Measurements from ENCODE around the gene MLH1. TPM values are rescaled to one million over a fixed set of nuclear protein-coding genes. Genes with fewer than 3 reads are reported as not detected.

MLH1 gene
- total and polyA plus RNA-seq, 10 of the 15 experiments (the other 5 are each of a cell fraction or from before 2014, with no cell fraction given): 58.6 to 109 (median 81.4) TPM

GRCh38 chr3:37031096-37031682 lies 37.9 kb downstream of the MLH1 start:
- Histone ChIP-seq H2AFZ (ENCODE audit: control insufficient read depth, low read depth, low read length) (no peak overlapping the region), H3K27me3 (replicated peaks in 1 of 2; ENCODE audit: control insufficient read depth in 2 of 2, insufficient read depth in 2 of 2, low read length in 1 of 2) (no peaks in the 10 kb centered on the region), H4K20me1 (ENCODE audit: control insufficient read depth, insufficient read depth) (peaks cover 2% of the 10 kb centered on the region; the same call in 1 of the 2 replicates), H3K9me3 (replicated peaks; ENCODE audit: control insufficient read depth, insufficient read depth, low read length) (peaks cover 5% of the 10 kb centered on the region; the same call in 2 of the 3 replicates), H3K4me1 (ENCODE audit: control insufficient read depth, insufficient read depth, low read length) (no peaks in the 10 kb centered on the region), H3K9ac (ENCODE audit: control insufficient read depth, insufficient read depth, low read length) (no peak overlapping the region), H3K27ac (ENCODE audit: control insufficient read depth, insufficient read depth) (no peak overlapping the region), H3K4me3 (no peak overlapping the region), H3K4me2 (ENCODE audit: control insufficient read depth, insufficient read depth) (no peak overlapping the region), H3K36me3 (ENCODE audit: control insufficient read depth in 2 of 2, insufficient read depth in 2 of 2, low read length in 1 of 2) (peaks cover 6 to 42% of the 10 kb centered on the region in 2 experiments), H3K79me2 (ENCODE audit: control insufficient read depth, insufficient read depth, low read length) (no peaks in the 10 kb centered on the region)
- BruUV-seq (replicated peaks): no TSS peak
- TF ChIP-seq IRF3 (IDR thresholded peaks at IDR 0.05) (no peak), CHD4 (IDR thresholded peaks at IDR 0.05) (no peak), NR2C1 (IDR thresholded peaks at IDR 0.05) (no peak), SMARCA5 (IDR thresholded peaks at IDR 0.05) (no peak), POLR2AphosphoS2 (IDR thresholded peaks at IDR 0.05; ENCODE audit: low read depth, low read length) (no peak), FOS (IDR thresholded peaks at IDR 0.05; ENCODE audit: borderline replicate concordance, extremely low read depth, insufficient read length) (no peak), TARDBP (IDR thresholded peaks at IDR 0.05; ENCODE audit: borderline replicate concordance) (no peak), CTCF (IDR thresholded peaks at IDR 0.05 in 2 of 3, conservative IDR thresholded peaks at IDR 0.05 in 1 of 3; ENCODE audit: control insufficient read depth in 2 of 3, extremely low read depth in 1 of 3, insufficient read depth in 1 of 3, low read depth in 3 of 3, low read length in 3 of 3) (no peak), E2F4 (IDR thresholded peaks at IDR 0.05; ENCODE audit: low read depth, low read length) (no peak)
- FAIRE-seq (no peak), ATAC-seq (no peak), DNase-seq (ENCODE audit: low read depth, low spot score) (no peak)
- in situ Hi-C loops (cut with MboI): no loop called here
- ChIA-PET RAD21 (ENCODE audit: unreplicated experiment) (no interaction called here), CTCF (no interaction called here), SMC1A (ENCODE audit: uncharacterized antibody, unreplicated experiment) (no interaction called here), POLR2A (interaction anchor here (1.6 kb wide), 1 partner anchor 109 kb away, joined by 3 read pairs; no protein-coding TSS in a partner anchor)
- WGBS (ENCODE audit: insufficient coverage, insufficient replicate concordance, low lambda C conversion rate, missing lambda C conversion rate): 92% methylated on average over 7 of the region's 7 CpGs
- intact Hi-C loops (cut with micrococcal nuclease; ENCODE audit: unreplicated experiment): no loop called here

Measured in GM12878 (cell line).